ENCODE data around the gene UGT1A9. TPM values are rescaled to one million over a fixed set of nuclear protein-coding genes. Genes with fewer than 3 reads are reported as not detected.

Gene UGT1A9
- total RNA-seq, 1 experiment from 2014 or later, result not detected

DNA sequence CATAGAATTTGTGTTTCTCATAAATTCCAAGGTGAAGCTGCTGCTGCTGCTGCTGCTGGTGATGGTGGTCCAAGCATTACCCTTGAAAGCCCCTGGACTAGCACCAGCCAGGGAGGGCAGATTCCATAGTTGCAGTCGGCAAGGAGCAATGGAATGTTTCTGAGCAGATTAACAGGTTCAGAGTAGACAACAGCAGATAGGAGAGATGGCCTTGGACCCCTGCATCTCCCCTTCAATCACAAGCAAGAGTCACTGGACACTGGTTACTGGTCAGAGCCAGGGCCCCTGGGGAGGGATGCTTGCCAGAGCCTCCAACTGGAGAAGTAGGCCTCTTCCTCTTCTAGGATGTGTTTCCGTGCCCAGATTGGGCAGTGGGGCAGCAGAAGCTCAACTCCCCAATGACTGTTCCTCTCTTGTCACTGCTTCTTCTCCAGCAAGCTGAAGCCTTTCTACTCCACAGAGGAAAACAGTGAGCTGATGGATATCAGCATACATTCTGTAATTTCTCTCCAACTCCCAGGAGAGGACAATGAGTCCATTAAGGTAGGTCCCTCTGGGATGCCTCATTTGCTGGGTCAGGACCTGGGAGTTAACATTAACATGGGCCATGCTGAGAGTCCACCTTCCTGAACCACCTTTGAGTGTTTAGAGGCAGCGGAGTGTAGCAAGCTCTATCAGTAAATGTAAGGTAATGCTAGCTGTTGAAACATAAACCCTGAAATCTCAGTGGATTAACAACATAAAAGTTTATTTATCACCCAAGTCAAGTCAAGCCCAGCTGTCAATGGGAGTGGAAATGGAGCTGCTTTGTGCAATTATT is 141.7 kb downstream of the UGT1A9 start:
- no peak for DNase-seq (ENCODE audit: extremely low read depth, low read depth)

- DNase-seq (ENCODE audit: extremely low read depth, low read depth), result no peak
These were observed 142.5 kb downstream of the UGT1A9 start for GRCh38 chr2:233814056-233814835.

- no peak for DNase-seq (ENCODE audit: extremely low read depth, low read depth)
These were observed 144.2 kb downstream of the UGT1A9 start for GRCh38 chr2:233815861-233816260.

GRCh38 chr2:233816334-233816733 is 144.6 kb downstream of the UGT1A9 start:
- no peak for DNase-seq (ENCODE audit: extremely low read depth, low read depth)

- no peak for DNase-seq (ENCODE audit: extremely low read depth, low read depth)
These were observed 145.1 kb downstream of the UGT1A9 start for GRCh38 chr2:233816771-233817170.

DNA sequence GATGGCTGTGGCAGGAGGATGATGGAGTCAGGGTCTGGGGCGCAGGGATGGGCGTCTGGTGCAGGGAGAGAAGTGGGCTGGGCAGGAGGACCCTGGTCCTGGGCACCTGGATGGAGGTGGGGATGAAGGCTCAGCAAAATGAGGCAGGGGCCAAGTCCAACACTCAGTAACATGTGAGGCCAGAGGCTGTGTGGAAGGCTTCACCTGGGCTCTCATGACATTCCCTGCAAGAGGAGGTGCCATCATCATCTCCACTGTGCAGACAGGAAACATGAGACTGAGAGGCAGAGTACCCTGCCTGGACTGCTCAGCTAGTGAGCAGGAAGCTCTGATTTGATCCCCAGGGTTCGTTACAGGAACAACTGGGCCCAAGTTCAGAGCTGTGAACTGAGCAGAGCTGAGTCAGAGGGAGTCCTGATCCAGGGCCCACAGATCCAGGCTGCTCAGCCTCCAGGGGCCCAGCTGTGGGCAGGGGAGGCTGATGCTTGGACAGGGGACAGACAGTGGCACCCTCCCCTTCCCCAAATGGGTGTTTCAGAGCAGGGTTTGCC is 145.7 kb downstream of the UGT1A9 start:
- DNase-seq (ENCODE audit: extremely low read depth, low read depth), result no peak

DNA sequence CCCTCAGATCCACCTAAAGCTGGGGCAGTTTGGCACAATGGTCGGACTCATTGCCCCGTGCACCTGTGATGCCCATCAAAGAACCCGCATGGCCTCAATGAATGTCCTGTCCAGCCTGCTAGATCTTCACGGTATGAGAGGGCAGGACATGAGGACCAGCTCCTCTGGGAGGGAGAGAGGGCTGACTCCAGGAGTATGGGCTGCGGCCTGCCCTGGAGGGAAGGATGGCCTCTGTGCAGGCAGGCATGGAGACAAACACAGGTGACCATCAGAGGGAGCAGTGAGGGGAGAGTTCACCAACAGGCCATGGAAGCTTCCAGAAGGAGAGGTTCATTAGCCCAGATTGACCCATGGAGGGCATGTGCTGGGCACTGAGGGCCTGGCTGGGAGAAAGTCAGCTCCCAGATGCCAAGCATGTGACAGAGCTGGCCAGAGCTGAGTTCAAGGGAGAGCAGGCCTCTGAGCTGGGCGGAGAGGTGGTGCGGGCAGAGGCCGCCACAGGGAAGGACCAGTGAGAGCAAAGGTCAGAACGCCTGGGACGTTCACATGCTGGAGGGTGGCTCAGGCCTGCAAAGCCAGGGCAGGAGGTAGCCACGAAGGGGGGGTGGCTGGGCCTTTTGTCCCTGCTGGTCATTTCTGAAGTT is 146.4 kb downstream of the UGT1A9 start:
- DNase-seq (ENCODE audit: extremely low read depth, low read depth), result no peak

DNA sequence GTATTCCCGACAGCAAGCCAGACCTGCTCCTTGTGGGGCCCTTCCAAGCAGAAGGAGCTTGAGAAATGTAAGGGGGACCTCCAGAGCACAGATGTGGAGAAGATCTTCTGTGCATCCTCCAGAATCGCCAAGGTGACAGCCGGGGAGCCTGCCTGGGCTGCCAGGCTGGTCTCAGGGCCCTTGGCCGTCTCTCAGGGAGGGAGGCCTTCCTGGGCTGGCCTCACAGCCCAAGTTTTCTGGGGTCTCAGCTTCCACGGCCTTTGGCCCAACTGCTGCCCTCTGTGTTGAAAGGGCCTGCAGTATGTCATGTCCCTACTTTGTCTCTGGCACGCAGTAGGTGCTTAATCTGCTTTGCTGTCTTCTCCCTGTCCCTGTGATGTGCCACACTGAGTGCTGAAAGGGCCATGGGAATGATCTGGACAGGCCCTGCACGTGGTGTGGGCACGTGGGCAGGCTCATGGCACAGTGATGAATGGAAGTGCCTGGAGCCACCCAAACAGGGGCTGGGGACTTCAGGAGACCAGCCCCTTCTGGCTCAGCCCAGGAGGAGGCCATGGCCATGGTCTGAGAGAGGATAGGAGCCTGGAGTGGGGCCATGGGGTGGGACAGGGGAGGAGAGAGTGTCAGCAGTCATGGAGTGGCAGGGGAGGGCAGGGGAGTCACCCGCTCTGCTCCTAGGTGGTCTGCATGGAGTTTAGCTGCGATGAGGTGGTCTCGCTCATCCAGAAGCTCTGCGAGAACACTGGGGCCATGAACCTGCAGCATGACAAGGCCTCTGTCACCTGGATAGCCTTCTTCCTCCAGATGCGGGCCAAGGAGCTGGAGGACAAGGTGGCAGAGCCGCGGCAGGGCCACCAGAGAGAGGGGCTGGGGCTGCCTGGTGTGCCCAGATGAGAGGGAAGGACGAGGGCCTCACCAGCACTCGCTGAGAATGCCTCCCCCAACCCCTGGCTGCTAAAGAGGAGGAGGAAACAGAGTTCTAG is 147.2 kb downstream of the UGT1A9 start:
- no peak for DNase-seq (ENCODE audit: extremely low read depth, low read depth)

DNA sequence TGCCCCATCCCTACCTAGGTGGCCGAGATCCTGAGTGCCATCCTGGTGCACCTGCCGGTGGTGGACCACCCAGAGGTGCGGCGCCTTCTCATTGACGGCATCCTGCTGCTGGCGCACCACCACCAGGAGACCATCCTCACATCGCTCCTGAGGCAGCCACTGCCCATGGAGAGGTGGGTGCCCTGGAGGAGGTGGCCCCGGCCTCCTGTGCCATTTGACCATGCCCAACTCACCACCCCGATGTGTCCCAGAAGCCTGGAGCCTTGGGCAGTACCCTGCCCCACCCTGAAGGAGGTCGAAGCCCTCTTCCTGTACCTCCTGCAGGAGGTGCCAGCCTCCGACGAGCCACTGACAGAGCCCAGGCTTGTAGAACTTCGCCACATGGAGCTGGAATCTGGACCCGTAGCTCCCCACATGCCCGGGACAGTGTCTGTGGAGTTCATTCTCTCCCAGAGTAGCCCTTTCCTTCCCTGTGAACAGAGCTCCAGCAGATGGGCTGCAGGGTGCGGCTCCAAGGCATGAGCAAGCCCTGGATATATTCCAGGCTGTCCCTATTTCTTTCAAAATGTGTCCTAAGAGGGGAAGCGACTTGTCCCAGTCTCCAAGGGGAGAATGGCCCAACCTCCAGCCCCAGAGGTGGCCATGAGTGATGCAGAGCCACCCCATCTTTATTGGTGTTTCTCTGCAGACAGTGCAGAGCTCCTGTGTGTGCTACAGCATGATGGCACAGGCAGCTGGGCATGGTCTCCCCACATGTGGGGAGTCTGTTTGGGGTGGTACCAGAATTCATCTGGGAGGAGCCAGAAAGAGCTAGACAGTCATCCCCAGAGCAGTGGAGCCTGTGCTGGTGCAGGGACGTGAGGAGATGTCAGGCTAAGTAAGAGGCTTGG is 148.4 kb downstream of the UGT1A9 start:
- DNase-seq (ENCODE audit: extremely low read depth, low read depth), result no peak

- DNase-seq (ENCODE audit: extremely low read depth, low read depth), result no peak
These were observed 149.0 kb downstream of the UGT1A9 start for GRCh38 chr2:233820774-233821105.

GRCh38 chr2:233821196-233821595 is 149.5 kb downstream of the UGT1A9 start:
- DNase-seq (ENCODE audit: extremely low read depth, low read depth), result no peak

GRCh38 chr2:233821709-233822100 is 150.0 kb downstream of the UGT1A9 start:
- DNase-seq (ENCODE audit: extremely low read depth, low read depth), result no peak

- DNase-seq (ENCODE audit: extremely low read depth, low read depth), result no peak
These were observed 150.5 kb downstream of the UGT1A9 start for GRCh38 chr2:233822101-233822771.

Other genes starting within 250 kb of the UGT1A9 start
- gene USP40, start 105.1 kb upstream of the UGT1A9 start, total RNA-seq (2014; rRNA removed; shearing (Covaris generic)), result 41.0 and 43.6 TPM in 2 replicates
- gene UGT1A8, start 54.3 kb upstream of the UGT1A9 start, total RNA-seq (2014; rRNA removed; shearing (Covaris generic)), result not detected in 2 replicates
- gene UGT1A10, start 35.5 kb upstream of the UGT1A9 start, total RNA-seq (2014; rRNA removed; shearing (Covaris generic)), result not detected in 2 replicates
- gene UGT1A7, start 10.0 kb downstream of the UGT1A9 start, total RNA-seq (2014; rRNA removed; shearing (Covaris generic)), result not detected in 2 replicates
- not detected in 2 replicates for gene UGT1A6, start 21.0 kb downstream of the UGT1A9 start, total RNA-seq (2014; rRNA removed; shearing (Covaris generic))
- not detected in 2 replicates for gene UGT1A5, start 41.0 kb downstream of the UGT1A9 start, total RNA-seq (2014; rRNA removed; shearing (Covaris generic))
- gene UGT1A4, start 46.8 kb downstream of the UGT1A9 start, total RNA-seq (2014; rRNA removed; shearing (Covaris generic)), result 0.20 TPM in 1 of 2 replicates, not detected in the other
- not detected in 2 replicates for gene UGT1A3, start 57.1 kb downstream of the UGT1A9 start, total RNA-seq (2014; rRNA removed; shearing (Covaris generic))
- gene UGT1A1, start 88.4 kb downstream of the UGT1A9 start, total RNA-seq (2014; rRNA removed; shearing (Covaris generic)), result not detected in 2 replicates
- gene MROH2A, start 106.4 kb downstream of the UGT1A9 start, total RNA-seq (2014; rRNA removed; shearing (Covaris generic)), result not detected in 2 replicates
- 97.8 and 106 TPM in 2 replicates for gene HJURP, start 182.6 kb downstream of the UGT1A9 start, total RNA-seq (2014; rRNA removed; shearing (Covaris generic))
- not detected in 2 replicates for gene TRPM8, start 245.5 kb downstream of the UGT1A9 start, total RNA-seq (2014; rRNA removed; shearing (Covaris generic))

Data from NCI-H460 (cell line).